Stimulated activated CD8-positive, alpha-beta memory T cell treated with anti-CD3 and anti-CD28 coated beads, Interleukin-4, amount 100 ng/mL, for 48 hours (primary cell): ENCODE results near the gene MED20.
"Not testable (repeated sequence)": the region's sequence is repeated elsewhere in the genome, so short reads cannot be mapped to it uniquely, and the experiment has no call there.

Experiments
- DNase-seq: peaks from one replicate; pipeline ENCODE4 v3.0.0-alpha.2; 2020

MED20 gene, protein sequence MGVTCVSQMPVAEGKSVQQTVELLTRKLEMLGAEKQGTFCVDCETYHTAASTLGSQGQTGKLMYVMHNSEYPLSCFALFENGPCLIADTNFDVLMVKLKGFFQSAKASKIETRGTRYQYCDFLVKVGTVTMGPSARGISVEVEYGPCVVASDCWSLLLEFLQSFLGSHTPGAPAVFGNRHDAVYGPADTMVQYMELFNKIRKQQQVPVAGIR

DNA sequence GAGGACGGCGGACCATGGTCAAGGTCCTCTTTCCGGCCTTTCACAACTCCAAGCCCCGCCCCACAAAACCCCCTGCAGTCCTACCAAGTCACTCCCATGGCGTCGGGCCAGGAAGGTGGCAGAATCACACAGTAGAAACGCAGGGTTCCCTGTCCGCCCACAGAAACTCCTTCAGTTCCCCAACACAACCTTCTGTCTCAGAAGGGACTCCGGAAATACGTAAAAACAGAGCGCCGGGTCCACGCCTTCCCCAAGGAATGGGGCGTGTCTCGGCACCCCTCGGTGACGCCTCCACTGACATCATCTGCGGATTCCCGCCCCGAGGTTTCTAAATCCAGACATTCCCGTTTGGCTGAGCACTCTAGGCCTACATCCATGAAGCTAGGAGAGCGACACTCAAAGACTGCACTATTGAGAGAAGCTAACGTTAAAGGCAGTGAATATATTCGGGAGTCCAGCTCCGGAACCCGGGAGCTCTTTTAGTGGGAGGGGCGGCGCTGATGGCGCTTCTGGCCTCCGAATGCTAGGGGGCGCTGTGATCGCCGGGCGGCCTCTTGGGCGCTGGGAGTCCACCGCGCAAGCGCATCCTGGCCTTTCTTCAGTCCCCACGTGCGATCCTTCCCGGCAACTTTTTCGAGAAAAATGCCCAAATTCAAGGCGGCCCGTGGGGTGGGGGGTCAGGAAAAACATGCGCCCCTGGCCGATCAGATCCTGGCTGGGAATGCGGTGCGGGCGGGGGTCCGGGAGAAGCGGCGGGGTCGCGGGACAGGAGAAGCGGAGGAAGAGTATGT lies at the start of gene MED20, which contains the start of gene BYSL:
TSS of gene MED20 (minus strand) at position 219 of the 791 bp plus-strand sequence. CDS start at position 98, 121 bp downstream.
TSS of gene BYSL (plus strand) at position 579 of the 791 bp plus-strand sequence. CDS start at position 643, 64 bp downstream.
- peak; percentile 98 for DNase-seq

DNA sequence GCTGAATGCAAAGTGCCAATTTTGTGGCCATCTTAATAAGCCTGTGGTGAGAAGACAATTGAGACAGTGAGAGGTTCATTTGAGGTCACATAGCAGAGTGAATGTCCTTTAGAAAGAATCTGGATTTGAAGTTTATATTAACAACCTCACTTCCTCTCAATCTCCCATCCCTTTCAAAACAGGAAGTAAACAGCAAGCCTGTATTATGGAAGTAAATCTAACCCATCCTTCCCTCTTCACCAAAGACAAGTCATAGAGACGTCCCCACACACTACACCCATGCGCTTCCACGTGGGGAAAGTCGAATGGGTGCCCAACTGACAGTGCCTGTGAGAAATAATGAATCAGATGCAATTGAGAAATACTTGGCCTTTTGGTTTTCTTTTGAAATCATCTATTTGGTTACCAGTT lies 49.5 kb upstream of the MED20 start:
- peak; percentile 74 for DNase-seq

DNA sequence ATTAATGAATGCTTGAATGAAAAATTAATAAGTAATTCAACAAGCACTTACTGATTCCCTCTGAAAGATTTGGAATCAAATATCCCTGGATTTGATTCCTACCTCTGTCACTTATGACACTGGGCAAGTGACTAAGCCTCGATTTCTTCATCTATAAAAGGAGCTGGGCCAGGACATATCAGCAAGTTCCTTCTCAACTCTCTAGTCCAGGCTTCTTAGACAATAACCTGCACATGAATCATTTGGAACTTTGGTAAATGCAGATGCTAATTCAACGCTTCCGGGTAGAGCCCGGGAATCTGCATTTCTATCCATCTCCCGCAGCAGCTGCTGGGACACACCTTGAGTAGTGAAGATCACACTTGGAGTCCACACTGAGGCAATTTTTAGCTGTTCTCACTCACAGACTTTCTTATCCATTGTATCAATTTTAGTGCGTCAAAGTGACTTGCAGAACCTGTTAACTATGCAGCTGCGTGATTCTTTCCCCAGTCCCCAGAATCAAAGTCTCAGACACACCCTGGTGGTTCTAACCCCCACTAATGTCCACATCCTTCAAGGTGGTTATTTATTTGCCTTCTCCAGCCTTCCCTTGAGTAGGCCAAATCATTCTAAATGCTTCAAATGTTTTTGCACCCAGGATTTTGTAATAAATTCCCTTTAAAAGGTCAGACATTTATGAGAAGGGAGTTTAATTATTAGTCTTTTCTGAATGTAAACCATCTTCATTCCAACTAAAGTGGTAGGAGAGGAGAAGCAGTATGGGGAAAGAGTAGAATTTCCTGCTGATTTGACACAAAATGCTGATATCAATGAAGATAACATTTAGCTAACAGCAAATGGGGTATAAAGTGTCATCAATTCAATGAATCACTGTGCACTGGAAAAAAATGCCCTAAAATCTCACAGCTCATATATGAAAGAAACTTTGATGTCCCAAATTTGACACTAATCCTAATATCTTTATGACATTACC lies 46.7 kb upstream of the MED20 start:
- DNase-seq: peak; percentile 22

DNA sequence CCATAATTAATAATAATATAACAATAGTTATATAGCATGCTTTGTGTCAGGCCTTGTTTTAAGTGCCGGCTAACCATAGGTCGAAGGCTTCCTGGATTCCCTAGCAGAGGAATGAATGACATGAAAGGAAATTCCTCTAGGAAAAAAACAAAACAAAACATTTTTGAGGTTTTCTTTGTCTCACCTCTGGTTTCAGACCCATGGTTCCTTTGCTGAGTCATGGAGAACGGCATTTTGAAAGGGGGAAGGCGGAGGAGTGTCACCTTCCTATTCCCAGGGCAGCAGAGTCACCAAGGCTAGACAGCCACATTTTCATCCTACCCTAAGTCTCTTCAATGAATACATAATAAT lies 46.0 kb upstream of the MED20 start:
- peak; percentile 26 for DNase-seq

DNA sequence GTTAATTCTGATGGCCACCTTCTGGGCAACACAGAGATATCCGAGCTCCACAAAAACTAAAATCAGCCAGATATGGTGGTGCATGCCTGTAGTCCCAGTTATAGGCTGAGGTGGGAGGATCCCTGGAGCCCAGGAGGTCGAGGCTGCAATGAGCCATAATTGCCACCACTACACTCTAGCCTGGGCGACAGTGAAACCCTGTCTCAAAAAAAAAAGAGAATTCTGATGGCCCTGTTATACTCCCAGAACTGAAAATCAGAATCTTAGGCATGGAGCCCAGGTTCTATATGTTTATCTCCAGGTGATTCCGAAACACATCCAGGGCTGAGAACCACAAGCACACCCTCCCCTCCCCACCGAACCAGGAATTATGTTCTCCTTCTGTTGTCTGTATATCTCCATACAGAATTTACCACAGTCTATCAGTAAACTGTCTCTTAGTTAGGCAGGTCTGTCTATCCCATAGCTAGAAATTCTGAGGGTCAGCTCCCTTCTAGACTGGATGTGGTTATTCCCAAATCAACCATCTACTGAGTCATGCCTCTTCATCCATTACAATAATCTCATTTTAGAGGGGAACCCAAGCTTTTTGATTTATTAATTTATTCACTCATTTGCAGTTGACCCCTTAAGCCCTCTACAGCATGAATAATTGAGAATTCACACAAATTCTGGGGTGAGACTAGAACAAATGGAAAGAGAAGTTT lies 45.4 kb upstream of the MED20 start:
- peak; percentile 17 for DNase-seq

DNA sequence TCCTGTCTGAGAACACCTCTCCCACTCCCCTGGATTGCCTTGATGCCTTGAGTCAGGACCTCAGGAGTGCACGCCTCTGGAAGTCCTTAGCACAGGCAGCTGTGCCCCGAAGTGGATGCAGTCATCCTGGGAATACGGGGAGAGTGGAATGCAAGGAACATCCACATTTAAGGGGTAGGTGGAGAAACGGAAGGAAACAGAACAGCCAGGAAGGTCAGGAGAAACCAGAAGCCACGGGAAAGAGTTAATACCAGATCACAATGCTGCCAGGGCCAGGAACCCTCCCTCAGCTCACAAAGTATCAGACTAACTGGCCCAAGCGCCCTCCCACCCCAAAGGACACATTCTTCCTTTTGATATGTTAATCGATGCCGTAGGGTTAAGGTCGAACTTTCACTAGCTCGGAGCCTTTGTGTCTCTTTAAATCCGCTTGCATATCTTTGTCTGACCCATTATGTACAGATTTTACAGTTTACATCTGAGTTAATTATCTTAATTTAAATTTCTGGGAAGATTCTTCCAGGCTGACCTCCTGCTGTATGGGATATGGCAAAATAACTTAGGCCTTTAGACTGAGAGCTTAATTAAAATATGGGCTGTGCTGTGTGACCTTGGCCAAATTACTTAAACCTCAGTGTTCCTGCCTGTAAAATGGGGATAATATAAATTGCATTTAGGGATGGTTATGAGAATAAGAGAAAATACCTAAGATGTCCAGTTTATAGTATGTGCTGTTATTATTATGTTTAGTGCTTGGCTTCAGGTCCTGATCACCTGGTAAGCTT lies 44.7 kb upstream of the MED20 start:
- peak; percentile 9 for DNase-seq

DNA sequence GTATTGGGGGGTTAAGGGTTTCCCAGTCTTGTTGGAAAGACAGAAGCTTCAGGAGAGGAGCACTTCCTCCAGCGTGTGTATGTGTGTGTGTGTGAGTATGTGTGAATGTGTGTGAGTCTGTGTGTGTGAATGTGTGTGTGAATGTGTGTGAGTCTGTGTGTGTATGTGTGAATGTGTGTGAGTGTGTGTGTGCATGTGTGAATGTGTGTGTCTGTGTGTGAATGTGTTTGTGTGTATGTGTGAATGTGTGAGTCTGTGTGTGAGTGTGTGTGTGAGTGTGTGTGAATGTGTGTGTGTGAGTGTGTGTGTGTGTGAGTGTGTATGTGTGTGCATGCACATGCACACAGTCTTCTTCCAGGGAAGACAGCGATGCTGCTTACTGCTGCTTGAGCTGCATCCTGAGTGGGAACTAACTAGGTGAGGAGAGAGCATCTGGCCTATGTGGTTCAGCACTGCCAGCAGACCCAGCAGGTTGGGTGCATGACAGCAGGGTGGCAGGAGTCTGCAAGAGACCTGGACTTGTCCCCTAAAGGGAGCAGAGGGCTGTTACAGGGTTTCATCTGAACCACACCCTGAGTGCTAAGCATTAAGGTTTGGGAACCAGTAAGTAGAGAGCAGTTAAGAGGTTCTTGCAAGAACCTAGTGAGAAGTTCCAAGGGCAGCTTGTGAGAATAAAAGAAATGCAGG lies 43.4 kb upstream of the MED20 start:
- DNase-seq: peak; percentile 41

DNA sequence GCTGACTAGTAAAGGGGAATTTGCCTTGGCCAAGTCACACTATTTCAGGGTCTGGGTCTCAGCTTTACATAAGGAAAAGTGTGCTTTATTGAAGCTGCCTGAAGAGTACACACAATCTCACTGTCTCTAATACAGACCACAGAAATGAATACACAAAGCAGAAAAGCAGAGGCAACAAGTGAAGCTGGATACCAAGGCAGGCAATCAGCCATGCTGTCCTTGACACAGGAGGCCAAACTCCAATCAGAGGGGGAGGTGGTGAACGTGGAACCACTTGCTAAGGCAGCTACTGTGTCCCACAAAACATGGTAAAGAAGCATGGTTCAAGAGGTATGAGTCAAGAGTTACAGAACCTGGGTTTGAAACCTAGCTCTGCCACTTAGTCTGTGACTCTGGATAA lies 42.4 kb upstream of the MED20 start:
- DNase-seq: peak; percentile 37

DNA sequence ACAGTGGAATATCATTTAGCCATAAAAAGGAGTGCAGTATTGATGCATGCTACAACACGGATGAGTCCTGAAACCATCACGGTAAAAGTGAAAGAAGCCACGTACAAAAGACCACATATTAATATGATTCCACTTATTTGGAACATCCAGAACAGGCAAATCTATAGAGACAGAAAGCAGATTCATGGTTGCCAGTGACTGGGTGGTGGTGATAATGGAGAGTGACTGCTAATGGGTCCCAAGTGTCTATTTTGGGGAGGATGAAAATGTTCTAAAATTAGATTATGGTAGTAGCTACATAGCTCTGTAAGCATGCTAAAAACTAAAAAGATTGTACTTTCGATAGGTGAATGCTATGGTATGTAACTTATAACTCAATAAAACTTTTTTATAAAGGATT lies 39.1 kb upstream of the MED20 start:
- DNase-seq: no peak

DNA sequence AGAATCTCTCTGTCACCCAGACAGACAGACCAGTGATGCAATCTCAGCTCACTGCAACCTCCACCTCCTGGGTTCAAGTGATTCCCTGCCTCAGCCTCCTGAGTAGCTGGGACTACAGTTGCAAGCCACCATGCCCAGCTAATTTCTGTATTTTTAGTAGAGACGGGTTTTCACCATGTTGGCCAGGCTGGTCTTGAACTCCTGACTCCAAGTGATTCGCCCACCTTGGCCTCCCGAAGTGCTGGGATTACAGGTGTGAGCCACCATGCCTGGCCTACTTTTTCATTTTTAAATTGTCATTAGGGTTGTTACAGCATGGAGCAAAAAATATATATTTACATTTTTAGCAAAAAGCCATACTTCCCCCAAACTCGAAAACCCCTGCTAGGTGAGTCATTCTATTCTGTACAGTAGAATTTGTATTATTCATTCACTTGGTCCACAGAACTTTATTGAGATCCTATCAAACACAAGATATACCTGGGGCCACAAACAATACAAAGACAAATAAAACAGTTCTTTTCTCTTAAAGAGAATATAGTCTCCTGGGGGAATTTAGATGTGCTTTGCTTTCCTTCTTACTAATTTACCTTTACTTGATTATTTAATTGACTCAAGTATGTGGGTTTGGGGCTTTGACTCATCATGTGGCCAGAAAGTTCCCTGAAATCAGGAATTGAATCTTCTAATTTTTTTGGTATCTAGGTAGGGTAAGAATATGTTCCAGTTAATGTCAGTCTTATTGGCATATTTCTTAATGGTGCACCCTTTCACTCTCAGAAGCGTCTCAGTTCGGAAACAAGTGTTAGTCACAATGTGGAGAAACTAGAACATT lies 37.3 kb upstream of the MED20 start:
- DNase-seq: no peak

DNA sequence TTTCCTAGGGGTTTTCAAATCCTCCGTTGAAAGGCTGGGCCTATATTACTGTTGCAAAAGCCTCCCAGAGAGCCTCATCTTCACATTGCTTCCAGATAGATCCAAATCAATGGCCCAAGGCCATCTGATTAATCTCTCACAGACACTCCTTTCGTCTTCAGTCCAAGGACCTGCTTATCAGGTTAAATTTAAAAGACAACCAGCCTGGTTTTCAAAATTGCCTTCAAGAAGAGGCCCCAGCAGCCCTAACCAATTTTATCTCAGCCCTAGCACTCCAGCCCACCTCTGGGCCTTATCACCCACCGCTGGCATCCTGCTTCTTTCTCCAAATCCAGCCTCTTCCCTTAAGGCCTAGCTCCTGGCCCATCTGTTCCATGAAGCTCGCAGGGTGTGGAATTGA lies 36.2 kb upstream of the MED20 start:
- no peak for DNase-seq

DNA sequence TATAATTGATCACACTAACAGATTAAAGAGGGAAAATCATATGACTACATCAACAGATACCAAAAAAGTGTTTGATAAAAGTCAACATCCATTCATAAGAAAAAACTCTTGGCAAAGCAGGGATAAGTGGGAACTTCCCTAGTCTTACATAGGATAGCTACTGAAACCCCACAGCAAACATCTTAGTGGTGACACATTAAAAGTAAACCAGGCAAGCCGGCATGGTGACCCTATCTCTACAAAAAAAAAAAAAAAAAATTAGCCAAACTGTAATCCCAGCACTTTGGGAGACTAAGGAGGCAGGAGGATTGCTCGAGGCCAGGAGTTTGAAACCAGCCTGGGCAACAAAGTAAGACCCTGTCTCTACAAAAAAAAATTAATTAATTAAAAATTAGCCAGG lies 34.5 kb upstream of the MED20 start:
- DNase-seq: no peak

DNA sequence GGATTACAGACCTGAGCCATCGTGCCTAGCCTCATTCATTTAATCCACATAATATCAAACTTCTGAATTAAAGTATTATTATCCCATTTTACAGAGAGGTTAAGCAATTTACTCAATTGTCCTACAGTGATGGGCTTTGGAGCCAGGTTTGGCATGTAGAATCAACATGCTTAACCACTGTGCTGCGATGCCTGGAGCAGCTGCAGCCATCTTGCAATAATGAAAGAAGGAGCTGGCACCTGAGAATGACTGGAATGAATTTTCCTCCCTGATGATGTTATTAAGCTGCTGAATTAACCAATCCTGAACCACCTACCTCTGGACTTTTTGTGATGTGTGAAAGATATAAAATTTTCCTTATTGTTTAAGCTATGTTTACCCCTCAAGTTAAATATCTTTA lies 33.7 kb upstream of the MED20 start:
- DNase-seq: no peak

DNA sequence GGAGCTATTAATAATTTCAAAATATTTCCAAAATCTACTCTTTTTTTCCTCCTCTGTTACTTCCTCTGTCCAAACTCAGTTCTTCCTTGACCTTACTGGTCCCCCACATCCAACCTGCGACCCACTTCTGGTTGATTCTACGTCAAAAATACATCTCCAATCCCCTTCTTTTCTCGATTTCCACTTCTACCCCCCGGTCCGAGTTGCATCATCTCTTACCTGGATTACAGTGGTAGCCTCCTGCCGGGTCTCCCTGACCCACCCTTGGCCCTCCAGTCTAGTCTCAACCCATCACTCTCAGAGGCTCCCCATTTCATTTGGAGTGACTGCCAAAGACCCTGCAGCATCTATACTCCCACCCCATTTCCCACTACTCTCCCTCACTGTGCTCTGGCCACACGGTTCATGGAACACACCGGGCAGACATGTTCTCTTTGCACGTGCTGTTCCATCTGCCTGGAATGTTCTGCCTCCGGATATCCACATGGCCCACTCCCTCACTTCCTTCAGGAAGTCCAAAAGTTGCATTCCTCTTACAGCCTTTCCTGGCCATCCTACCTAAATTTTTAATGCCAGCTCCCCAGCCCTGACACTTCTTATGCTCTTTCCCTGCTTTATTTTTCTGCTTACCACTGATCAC lies 26.8 kb upstream of the MED20 start:
- DNase-seq: no peak

DNA sequence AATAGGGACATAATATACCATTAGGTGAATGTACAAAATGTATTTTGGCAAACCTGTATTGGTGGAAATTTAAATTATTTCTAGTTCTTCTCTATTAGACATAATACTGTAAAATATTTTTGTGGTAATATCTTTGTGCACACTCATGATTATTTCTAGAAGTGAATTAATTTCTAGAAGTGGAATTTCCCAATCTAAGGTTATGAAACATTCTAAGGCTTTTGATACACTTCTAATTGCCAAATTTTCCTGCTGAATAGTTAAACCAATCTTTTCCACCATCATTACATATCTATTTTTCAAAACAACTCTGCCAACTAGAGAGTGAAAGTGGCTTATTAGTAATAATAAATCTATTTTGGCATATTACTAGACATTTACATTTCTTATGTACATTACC lies 22.5 kb upstream of the MED20 start:
- no peak for DNase-seq

DNA sequence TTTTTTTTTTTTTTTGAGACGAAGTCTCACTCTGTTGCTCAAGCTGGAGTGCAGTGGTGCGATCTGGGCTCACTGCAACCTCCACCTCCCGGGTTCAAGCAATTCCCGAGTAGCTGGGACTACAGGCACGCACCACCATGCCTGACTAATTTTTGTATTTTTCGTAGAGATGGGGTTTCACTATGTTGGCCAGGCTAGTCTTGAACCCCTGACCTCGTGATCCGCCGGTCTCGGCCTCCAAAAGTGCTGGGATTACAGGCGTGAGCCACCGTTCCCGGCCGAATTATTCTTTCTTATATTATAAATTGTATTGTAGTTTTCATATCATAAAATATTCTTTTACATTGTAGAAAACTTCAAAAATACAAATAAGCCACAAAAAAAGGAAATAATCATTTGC lies 21.9 kb upstream of the MED20 start:
- DNase-seq: not testable (repeated sequence)

DNA sequence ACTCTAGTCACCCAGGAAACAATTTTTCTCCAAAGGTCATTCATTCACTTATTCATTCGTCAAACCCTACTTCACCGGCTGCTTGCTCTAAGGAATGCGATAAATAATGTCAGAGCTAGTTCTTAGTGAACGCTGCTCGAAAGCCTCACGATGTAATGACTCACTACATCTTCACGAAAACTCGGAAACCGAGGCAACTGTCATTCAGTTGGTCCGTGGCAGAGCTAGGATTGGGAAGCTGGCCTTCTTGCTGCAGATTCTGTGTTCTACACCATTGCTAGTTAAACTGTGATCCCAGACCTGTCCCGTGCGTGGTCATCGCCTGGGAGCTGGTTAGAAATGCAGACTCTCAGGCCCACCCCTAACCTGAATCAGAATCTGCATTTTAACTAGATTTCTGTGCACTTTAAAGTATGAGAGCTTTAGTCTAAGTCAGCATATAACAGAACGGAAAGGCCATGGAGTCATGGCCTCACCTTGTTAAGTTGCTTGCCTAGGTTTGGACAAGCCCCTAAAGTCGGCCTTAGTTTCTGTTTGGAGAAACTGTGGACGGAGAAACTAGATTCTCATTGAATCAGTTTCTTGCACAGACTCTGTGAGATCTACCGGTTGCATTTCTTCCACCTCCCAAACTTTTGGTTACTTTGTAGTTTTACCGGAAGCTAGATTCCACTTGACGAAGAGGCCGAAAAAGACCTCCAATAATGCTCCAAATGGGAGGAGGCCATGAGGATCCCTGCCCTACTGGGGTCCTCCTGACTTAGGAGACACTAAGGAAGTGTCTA lies 21.3 kb upstream of the MED20 start:
- DNase-seq: peak; percentile 54

DNA sequence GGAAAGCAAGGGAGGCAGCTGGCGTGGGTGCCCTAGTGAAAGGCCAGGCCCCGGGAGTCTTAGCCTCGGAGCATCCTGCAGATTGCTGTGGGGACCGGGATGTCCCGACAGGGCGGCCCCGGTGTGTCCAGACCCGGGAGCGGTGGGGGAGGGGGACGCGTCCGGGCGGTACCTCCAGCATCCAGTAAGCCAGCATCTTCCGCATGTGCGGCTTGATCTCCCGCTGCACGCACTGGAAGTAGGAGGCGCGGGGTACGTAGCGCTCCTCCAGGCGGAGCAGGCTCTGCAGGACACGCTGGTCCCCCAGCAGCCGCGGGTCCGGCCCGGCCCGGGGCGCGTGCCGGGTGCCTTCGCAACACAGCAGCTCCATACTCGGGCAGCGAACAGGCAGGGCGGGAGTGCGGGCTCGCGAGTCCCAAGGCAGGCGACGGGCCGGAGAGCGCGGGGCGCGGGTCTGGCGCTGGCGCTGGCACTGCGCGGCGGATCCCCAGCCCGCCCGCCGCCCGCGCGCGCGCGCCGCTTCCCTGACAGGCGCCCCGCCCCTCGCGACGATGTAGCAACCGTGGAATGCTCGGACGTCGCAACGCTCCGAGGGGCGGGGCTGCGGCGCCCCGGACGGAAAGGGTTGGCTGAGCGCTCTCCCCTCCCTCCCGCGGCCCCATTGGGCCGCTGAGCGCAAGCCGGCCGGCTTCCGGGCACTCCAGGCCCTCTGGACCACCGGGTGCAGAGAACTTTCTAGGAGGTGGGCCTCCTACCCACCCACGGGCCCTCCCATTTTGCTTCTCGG lies 20.5 kb upstream of the MED20 start, which contains the start of gene CCND3:
TSS of gene CCND3 (minus strand) at position 529 of the 787 bp plus-strand sequence. CDS start at position 370, 159 bp downstream.
- DNase-seq: peak; percentile 96
